Activated CD4-positive, CD25-positive, alpha-beta regulatory T cell (primary cell): ENCODE measurements around the gene ZNF80.

Experiments used
- DNase-seq, 4 experiments: peaks; one replicate each; lab custom pipeline; 2025; lab: John Stamatoyannopoulos, UW

ZNF80 gene

GRCh38 chr3:114218578-114219185 lies 18.7 kb downstream of the ZNF80 start:
- DNase-seq: no peak

GRCh38 chr3:114218006-114218405 lies 19.4 kb downstream of the ZNF80 start:
- DNase-seq: no peak

GRCh38 chr3:114217266-114217665 lies 20.1 kb downstream of the ZNF80 start:
- DNase-seq: no peak

- DNase-seq: no peak
Measured at GRCh38 chr3:114216186-114216970, 21.0 kb downstream of the ZNF80 start.

- peak in 1 of 4 experiments; percentile 12 for DNase-seq
Measured at GRCh38 chr3:114214542-114215341, 22.6 kb downstream of the ZNF80 start.

GRCh38 chr3:114213627-114214541 lies 23.5 kb downstream of the ZNF80 start:
- peak; percentile 40 to 53 (median 48) for DNase-seq

GRCh38 chr3:114213292-114213626 lies 24.1 kb downstream of the ZNF80 start:
- DNase-seq: no peak

- DNase-seq: no peak
Measured at GRCh38 chr3:114212646-114213045, 24.7 kb downstream of the ZNF80 start.

- DNase-seq: no peak
Measured at GRCh38 chr3:114207768-114208167, 29.6 kb downstream of the ZNF80 start.

GRCh38 chr3:114206342-114206741 lies 31.0 kb downstream of the ZNF80 start:
- no peak for DNase-seq

- DNase-seq: no peak
Measured at GRCh38 chr3:114205541-114205940, 31.8 kb downstream of the ZNF80 start.

- DNase-seq: no peak
Measured at GRCh38 chr3:114194750-114195149, 42.6 kb downstream of the ZNF80 start.

GRCh38 chr3:114192136-114192535 lies 45.2 kb downstream of the ZNF80 start:
- no peak for DNase-seq

GRCh38 chr3:114186501-114186900 lies 50.9 kb downstream of the ZNF80 start:
- no peak for DNase-seq
